Stimulated activated CD8-positive, alpha-beta memory T cell treated with anti-CD3 and anti-CD28 coated beads, Interleukin-2, amount 100 ng/mL, for 1 hour (primary cell): ENCODE data around the gene CAVIN2.

Source experiments
- DNase-seq, 2 donors: peaks; one replicate each; pipeline ENCODE4 v3.0.0-alpha.2; 2020; ENCODE audit warnings: low read depth in 2 of 2

The CAVIN2 gene

GRCh38 chr2:191839918-191840804 lies 6.7 kb downstream of the CAVIN2 start:
- DNase-seq = no peak

GRCh38 chr2:191838526-191838925 lies 8.4 kb downstream of the CAVIN2 start:
- no peak for DNase-seq

- no peak for DNase-seq
Measured at GRCh38 chr2:191836853-191837769, 9.8 kb downstream of the CAVIN2 start.

GRCh38 chr2:191836471-191836852 lies 10.4 kb downstream of the CAVIN2 start:
- DNase-seq = no peak

GRCh38 chr2:191835539-191836350 lies 11.1 kb downstream of the CAVIN2 start:
- DNase-seq = no peak

DNA sequence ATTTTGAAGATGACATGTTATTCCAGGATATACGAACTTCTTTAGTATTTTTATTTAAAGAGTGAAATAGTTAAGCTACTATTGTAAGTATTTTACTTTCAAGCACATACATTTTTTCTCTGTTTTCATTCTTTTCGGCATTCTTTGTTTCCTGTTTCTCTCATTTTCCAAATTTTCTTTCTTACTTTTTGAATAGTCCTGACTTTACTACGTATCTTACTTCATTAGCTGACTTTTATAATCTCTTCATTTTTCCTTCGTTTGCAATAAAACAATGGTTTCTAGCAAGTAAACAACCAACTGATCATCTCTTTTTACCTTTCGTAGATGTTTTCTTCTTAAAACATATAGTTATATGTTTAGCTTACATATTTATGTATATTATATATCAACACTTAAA lies 11.8 kb downstream of the CAVIN2 start:
- no peak for DNase-seq

GRCh38 chr2:191833356-191833755 lies 13.5 kb downstream of the CAVIN2 start:
- DNase-seq = no peak

GRCh38 chr2:191832668-191833067 lies 14.2 kb downstream of the CAVIN2 start:
- no peak for DNase-seq

DNA sequence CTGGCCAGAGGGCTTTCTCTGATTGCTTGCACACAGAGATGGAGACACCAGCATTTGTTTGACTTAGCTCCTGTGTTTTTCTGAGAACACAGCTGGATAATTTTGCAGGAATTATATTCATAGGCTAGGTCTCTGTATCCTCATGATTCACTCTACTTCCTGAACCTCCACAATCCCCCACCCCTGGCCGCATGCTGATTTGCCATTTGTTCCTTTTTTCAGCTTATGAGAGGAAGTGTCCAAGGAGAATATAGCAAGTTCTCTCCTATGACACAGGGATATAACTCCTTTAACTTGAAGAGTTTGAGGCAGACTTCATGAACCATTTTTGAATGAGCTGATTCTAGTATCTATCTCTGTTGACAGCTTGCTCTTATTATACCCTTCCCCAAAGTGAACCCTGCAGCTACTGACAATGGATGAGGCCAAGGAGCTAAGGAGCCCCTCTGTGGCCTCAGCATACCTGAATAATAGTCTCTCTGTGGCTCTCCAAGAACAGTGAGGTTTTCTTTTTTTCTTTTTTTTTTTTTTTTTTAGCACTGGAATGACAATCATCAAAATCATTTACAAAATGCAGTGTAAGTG lies 15.4 kb downstream of the CAVIN2 start:
- DNase-seq = no peak

DNA sequence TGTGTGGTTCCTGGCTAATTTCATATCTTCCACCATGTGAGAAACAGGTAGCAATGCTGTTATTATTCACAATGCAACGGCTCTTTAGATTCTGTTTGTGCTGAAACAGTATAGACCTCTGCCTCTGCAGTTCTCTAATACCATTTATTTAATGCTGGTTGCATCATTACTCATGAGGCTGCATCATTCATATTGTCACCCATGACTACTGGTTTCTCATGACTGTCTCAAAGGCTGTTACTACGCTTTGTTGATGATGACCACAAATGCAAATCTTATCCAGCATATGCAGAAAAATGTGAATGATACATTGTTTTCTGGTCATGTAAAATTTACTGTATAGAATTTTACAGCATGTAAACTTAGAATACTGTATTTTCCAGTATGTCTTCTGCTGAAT lies 22.5 kb downstream of the CAVIN2 start:
- DNase-seq = no peak

GRCh38 chr2:191821078-191821477 lies 25.8 kb downstream of the CAVIN2 start:
- DNase-seq = no peak

DNA sequence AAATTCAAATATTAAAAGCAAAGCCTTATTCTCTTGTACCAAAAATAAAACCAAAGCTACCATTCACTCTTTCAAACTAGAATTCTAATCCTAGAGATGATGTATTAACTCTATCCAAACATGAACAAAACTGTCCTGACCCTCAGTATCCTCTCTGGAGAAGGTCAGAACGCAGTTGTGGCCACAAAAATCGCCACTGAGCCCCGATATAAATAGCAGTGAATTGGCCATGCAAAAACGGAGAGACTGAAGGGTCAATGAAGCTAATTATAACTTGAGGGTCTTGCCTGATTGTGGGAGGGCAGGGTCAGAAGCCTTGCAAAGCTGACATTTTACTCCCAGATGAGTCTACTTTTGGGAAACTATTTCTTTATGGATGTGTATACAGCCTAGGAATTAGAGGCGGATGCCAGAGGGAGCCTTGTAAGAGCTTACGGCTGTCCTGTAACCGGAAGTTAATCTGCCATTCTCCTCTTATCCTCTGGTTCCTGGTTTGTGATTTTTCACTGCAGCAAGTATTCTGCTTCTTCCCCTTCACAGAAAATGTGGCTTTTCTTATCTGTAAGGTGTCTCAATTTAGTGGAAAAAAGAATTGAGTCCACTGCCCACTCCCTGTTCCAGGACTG lies 28.1 kb downstream of the CAVIN2 start:
- no peak for DNase-seq

DNA sequence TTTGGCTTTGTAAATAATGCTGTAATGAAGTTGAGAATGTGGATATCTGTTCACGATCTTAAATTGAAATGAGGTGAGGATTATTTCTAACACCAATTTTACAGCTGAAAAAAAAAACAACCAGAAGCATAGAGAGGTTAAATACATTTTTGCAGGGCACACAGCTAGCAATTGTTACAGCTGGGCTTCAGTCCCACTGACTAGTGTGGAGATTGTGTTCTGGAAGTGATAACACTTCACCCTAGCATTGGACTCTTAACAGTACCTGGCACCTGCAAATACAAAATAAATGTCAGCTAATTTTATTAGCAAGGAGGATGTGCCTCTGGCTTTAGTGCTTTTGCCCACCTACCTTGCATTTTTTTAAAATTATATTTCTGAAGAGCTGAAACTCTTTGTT lies 28.8 kb downstream of the CAVIN2 start:
- no peak for DNase-seq

DNA sequence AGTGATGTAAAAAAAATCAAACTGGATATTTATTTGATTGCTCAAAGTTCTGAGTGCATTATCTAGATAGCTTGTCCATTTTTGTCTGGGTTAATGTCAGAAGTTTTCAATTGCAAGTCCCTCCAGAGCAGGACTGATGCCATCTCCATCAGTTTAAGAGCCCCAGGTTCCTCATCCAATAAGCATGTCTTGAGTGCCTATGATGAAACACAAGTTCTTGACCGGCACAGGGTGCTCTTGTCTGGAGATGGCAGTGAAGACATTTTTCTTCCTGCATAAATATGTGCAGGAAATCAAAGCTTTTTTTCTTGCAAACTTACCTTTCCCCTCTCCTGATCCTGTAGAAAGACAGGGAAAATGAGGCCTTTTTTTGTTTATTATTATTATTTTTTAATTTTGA lies 31.9 kb downstream of the CAVIN2 start:
- no peak for DNase-seq

- DNase-seq = no peak
Measured at GRCh38 chr2:191813943-191814342, 32.9 kb downstream of the CAVIN2 start.

DNA sequence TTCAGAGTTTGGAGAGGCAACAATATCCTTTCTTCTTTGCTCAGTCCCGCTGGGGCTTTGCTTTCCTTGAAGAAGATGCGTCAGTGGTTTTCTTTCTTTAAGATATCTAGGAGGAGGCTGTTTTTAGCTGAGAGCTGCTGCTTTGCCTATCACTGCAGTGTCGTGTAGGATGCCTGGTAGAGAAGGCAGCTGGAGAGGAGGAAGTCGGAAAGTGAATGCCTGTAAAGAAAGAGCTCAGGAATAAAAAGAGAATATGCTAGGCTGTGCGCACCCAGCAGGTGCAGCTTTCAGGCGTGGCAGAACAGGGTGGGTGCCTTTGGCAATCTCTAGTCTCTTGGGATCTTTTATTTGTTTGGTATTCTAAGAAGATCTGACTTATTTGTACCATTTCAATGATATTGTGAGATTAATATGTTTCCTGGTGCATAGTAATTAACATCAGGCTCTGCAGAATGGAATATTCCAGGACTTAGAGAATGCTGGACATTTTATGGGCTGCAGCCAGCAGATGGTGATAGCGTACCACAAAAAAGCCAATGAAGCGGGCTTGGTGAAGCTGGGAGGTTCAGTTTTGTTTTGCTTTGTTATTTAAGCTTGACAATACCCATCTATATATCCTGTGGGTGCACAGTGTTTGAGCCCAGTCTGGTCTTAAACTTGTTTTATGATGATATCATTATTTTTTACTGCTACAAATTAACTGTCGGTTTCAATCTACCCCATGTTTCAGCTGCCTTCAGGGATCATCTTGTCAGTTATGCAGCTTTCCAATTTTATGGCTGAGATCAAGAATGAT lies 34.9 kb downstream of the CAVIN2 start:
- DNase-seq = no peak

- no peak for DNase-seq
Measured at GRCh38 chr2:191806396-191806795, 40.5 kb downstream of the CAVIN2 start.

DNA sequence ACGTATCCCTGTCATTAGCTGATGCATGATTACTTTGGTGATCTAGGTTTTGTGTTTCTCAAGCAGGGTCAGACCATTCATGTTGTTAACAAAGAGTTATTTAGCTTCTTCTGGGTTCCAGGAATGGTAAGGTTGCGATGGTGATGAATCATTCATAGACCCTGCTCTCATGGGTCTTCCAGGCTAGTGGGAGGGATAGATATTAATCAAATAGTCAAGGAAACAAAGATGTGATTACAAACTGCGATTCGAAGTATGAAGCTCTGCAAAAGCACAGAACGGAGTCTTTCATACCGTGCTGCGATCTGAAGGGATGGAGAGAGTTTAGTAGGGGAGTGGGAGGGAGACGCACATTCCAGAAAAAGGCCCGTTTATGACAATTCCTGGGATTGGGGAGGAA lies 42.1 kb downstream of the CAVIN2 start:
- no peak for DNase-seq

DNA sequence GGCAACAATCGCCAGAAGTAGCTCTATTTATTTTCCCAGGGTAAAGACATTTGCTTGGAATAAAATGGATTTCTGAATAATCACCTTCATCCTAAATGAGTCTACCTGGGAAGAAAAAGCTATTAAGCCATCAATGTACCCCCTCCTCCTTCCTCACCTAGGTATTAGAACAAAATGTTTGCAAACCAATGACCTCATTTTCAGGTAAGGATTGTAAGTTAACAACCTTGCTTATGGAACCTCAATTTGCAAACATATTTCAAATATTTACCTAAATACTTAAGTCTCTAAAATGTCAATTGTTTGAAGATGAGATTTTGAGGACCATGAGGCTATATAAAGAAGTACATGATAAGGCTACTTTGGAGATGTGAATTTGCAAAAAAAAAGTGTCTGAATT lies 43.9 kb downstream of the CAVIN2 start:
- no peak for DNase-seq

- no peak for DNase-seq
Measured at GRCh38 chr2:191802180-191802579, 44.7 kb downstream of the CAVIN2 start.
